ENCODE results near the gene B3GNT9. TPM values are rescaled to one million over a fixed set of nuclear protein-coding genes. Genes with fewer than 3 reads are reported as not detected.

B3GNT9 gene
- total RNA-seq, 4 donors from 2014 or later, result 1.5 to 69.1 (median 5.5) TPM

GRCh38 chr16:67098599-67098998 is 52.2 kb downstream of the B3GNT9 start:
- Histone ChIP-seq H3K27ac (no peak overlapping the region), H3K4me1 (no peaks in the 10 kb centered on the region), H3K27me3 (no peaks in the 10 kb centered on the region), H3K36me3 (peaks cover 0 to 23% (median 4%) of the 10 kb centered on the region in 4 donors), H3K9me3 (no peaks in the 10 kb centered on the region), H3K4me3 (no peak overlapping the region)
- TF ChIP-seq CTCF (IDR thresholded peaks at IDR 0.05) (no peak), POLR2A (IDR thresholded peaks at IDR 0.05) (no peak), POLR2AphosphoS5 (IDR thresholded peaks at IDR 0.05) (no peak), EP300 (IDR thresholded peaks at IDR 0.05; ENCODE audit: low read depth) (no peak)
- in situ Hi-C loops (cut with MboI; ENCODE audit: low pct_ligation_motif_present in 1 of 4, low pct_unique_long_range_greater_than_20kb in 1 of 4, low sequenced_read_pairs in 3 of 4) (loop anchor here in 1 of 4 donors (10.0 kb wide), 1 partner anchor 114 kb away; the partner anchor contains the start of gene CES4A), intact Hi-C loops (cut with DNase I; ENCODE audit: low total_unique reads) (no loop called here)
- 89 to 100% methylated on average over 2 of the region's 2 CpGs for WGBS, 2 donors (ENCODE audit: low coverage in 1 of 2)
- no peak for DNase-seq

Other genes with a start within 250 kb of the B3GNT9 start
- 1 to 10 TPM in 2 of 4 donors, under 1 TPM in 1, not detected in 1; 0.20 to 2.4 (median 1.8) TPM for gene CDH16, start 232.1 kb downstream of the B3GNT9 start, total RNA-seq
- gene RRAD, start 225.5 kb downstream of the B3GNT9 start, total RNA-seq, result 10 to 100 TPM in 1 of 4 donors, 1 to 10 TPM in 2, not detected in 1; 3.5 to 15.3 (median 4.2) TPM
- gene CIAO2B, start 216.6 kb downstream of the B3GNT9 start, total RNA-seq, result 10 to 100 TPM; 15.3 to 93.8 (median 51.6) TPM
- gene CES2, start 215.5 kb downstream of the B3GNT9 start, total RNA-seq, result 1,000 to 10,000 TPM in 2 of 4 donors, 100 to 1,000 TPM in 2; 462 to 1,338 (median 921) TPM
- 100 to 1,000 TPM; 247 to 616 (median 291) TPM for gene CES3, start 189.7 kb downstream of the B3GNT9 start, total RNA-seq
- 10 to 100 TPM in 3 of 4 donors, 1 to 10 TPM in 1; 9.7 to 24.7 (median 15.7) TPM for gene CES4A, start 162.4 kb downstream of the B3GNT9 start, total RNA-seq
- gene CBFB, start 121.8 kb downstream of the B3GNT9 start, total RNA-seq, result 100 to 1,000 TPM in 1 of 4 donors, 10 to 100 TPM in 3; 19.7 to 106 (median 33.1) TPM
- 10 to 100 TPM; 13.3 to 23.8 (median 17.7) TPM for gene PHAF1, start 41.1 kb downstream of the B3GNT9 start, total RNA-seq
- 10 to 100 TPM; 32.2 to 74.8 (median 42.0) TPM for gene TRADD, start 8.9 kb upstream of the B3GNT9 start, total RNA-seq
- gene FBXL8, start 9.0 kb upstream of the B3GNT9 start, total RNA-seq, result 10 to 100 TPM; 30.0 to 91.1 (median 55.1) TPM
- 100 to 1,000 TPM in 1 of 4 donors, 10 to 100 TPM in 3; 29.5 to 136 (median 76.6) TPM for gene HSF4, start 13.7 kb upstream of the B3GNT9 start, total RNA-seq
- gene NOL3, start 19.5 kb upstream of the B3GNT9 start, total RNA-seq, result 10 to 100 TPM; 39.5 to 65.9 (median 41.2) TPM
- gene MATCAP1, start 33.0 kb upstream of the B3GNT9 start, total RNA-seq, result 100 to 1,000 TPM in 1 of 4 donors, 10 to 100 TPM in 3; 27.6 to 220 (median 32.5) TPM
- 1 to 10 TPM in 2 of 4 donors, not detected in 2; 3.0 to 6.7 TPM for gene EXOC3L1, start 39.1 kb upstream of the B3GNT9 start, total RNA-seq
- 100 to 1,000 TPM in 3 of 4 donors, 10 to 100 TPM in 1; 97.5 to 224 (median 159) TPM for gene E2F4, start 41.2 kb upstream of the B3GNT9 start, total RNA-seq
- gene ELMO3, start 48.1 kb upstream of the B3GNT9 start, total RNA-seq, result 10 to 100 TPM; 61.0 to 91.5 (median 77.7) TPM
- gene TMEM208, start 76.1 kb upstream of the B3GNT9 start, total RNA-seq, result 10 to 100 TPM in 3 of 4 donors, not detected in 1; 29.5 to 50.2 (median 39.3) TPM
- gene FHOD1, start 96.5 kb upstream of the B3GNT9 start, total RNA-seq, result 100 to 1,000 TPM in 1 of 4 donors, 10 to 100 TPM in 3; 25.1 to 177 (median 33.6) TPM
- 1 to 10 TPM in 3 of 4 donors, under 1 TPM in 1; 0.55 to 4.5 (median 1.5) TPM for gene SLC9A5, start 98.0 kb upstream of the B3GNT9 start, total RNA-seq
- 10 to 100 TPM in 2 of 4 donors, 1 to 10 TPM in 1, under 1 TPM in 1; 0.80 to 12.2 (median 8.7) TPM for gene PLEKHG4, start 128.5 kb upstream of the B3GNT9 start, total RNA-seq
- not detected for gene KCTD19, start 175.7 kb upstream of the B3GNT9 start, total RNA-seq
- under 1 TPM in 1 of 4 donors, not detected in 3; 0.79 TPM for gene LRRC36, start 175.8 kb upstream of the B3GNT9 start, total RNA-seq
- 10 to 100 TPM in 1 of 4 donors, 1 to 10 TPM in 2, not detected in 1; 3.5 to 20.9 (median 5.7) TPM for gene TPPP3, start 242.5 kb upstream of the B3GNT9 start, total RNA-seq

All from transverse colon (tissue), 4 donors.